K562 (cell line): ENCODE measurements around the gene LTBP4. TPM values are rescaled to one million over a fixed set of nuclear protein-coding genes. Genes with fewer than 3 reads are reported as not detected.

Experiments used
- CCNT2 ChIP-seq: IDR thresholded peaks from 2 replicates; pipeline ENCODE4 v1.6.1; 2011; ENCODE audit warnings: borderline replicate concordance, low read depth, mild to moderate bottlenecking, moderate library complexity, mixed read lengths, low read length; ENCODE audit not compliant: insufficient read length; ENCODE audit errors: extremely low read depth
- CEBPG ChIP-seq, 3 experiments: fragments of 200-800 bp in 1 of 3; sonication (Bioruptor generic) in 1 of 3; sonication (generic) in 1 of 3; formaldehyde crosslinking in 1 of 3; IDR thresholded peaks in 2 of 3; conservative IDR thresholded peaks in 1 of 3; 2 replicates each; pipeline versions ENCODE4 v1.6.1 to v1.8.0; 2016 to 2022; ENCODE audit warnings: missing compliant biosample characterization in 2 of 3, missing genetic modification characterization in 2 of 3, mild to moderate bottlenecking in 1 of 3, missing genetic modification reagents in 1 of 3
- DPF2 ChIP-seq: fragments of 450-650 bp; IDR thresholded peaks from 2 replicates; pipeline ENCODE4 v1.6.1; 2016
- FOXP1 ChIP-seq: sonication (generic); formaldehyde crosslinking; IDR thresholded peaks from 2 replicates; pipeline ENCODE4 v1.8.0; 2022; ENCODE audit warnings: mild to moderate bottlenecking, missing genetic modification reagents
- GABPB2 ChIP-seq: fragments of 250-450 bp; sonication (Bioruptor Pico); conservative IDR thresholded peaks from 2 replicates; pipeline ENCODE4 v1.5.1; 2021; ENCODE audit warnings: mild to moderate bottlenecking
- HMGN3 ChIP-seq: IDR thresholded peaks from 2 replicates; pipeline ENCODE4 v1.6.1; 2011; ENCODE audit warnings: borderline replicate concordance, low read depth, mild to moderate bottlenecking, mixed read lengths, low read length; ENCODE audit not compliant: insufficient read length; ENCODE audit errors: extremely low read depth
- MYC ChIP-seq, 2 experiments: fragments of 250-450 bp in 1 of 2; sonication (Bioruptor Pico) in 1 of 2; IDR thresholded peaks; 2 replicates each; pipeline versions ENCODE4 v1.5.1 to v1.6.1; 2012 to 2021; ENCODE audit warnings: low read depth in 2 of 2, borderline replicate concordance in 1 of 2, improper control_type of control experiment in 1 of 2, low read length in 1 of 2, mild to moderate bottlenecking in 1 of 2, moderate library complexity in 1 of 2
- PHB ChIP-seq: fragments of 250-450 bp; sonication (Bioruptor Pico); IDR thresholded peaks from 2 replicates; pipeline ENCODE4 v1.5.0; 2021
- SP2 ChIP-seq: IDR thresholded peaks from 2 replicates; pipeline ENCODE4 v1.6.1; 2011; ENCODE audit warnings: mild to moderate bottlenecking, low read depth, low read length, moderate library complexity; ENCODE audit not compliant: poor library complexity, severe bottlenecking; ENCODE audit errors: extremely low read depth
- TAF1 ChIP-seq: IDR thresholded peaks from 2 replicates; pipeline ENCODE4 v1.6.1; 2011; ENCODE audit warnings: mild to moderate bottlenecking, low read length, moderate library complexity; ENCODE audit not compliant: insufficient read depth, control insufficient read depth, severe bottlenecking; ENCODE audit errors: extremely low read depth
- polyA plus RNA-seq, 8 experiments: library from polyadenylated mRNA; depleted of rRNA in 4 of 8; stranded (reverse) in 5 of 8; unstranded in 3 of 8; fragments of >200 nt; fragmentation: Nextera tagmentation in 2 of 8; fragmentation: Illumina TruSeq in 1 of 8; extraction: Ambion mirVana in 2 of 8; extraction: Trizol in 1 of 8; gene quantifications; 2 replicates each; pipeline versions ENCODE4 v1.2.1 to v1.2.3, GENCODE V29; 2011 to 2014; ENCODE audit warnings: inconsistent platforms in 1 of 8, missing spikeins in 1 of 8
- total RNA-seq, 7 experiments: library from RNA; depleted of rRNA in 6 of 7; stranded (reverse); fragments of >200 nt in 6 of 7; fragmentation: Illumina TruSeq in 2 of 7; extraction: Trizol in 2 of 7; gene quantifications; 2 replicates each; pipeline versions ENCODE4 v1.2.1 to v1.2.3, GENCODE V29; 2011 to 2021; ENCODE audit warnings: low replicate concordance in 1 of 7

Gene LTBP4
- total and polyA plus RNA-seq, 9 of the 15 experiments (the other 6 are each of a cell fraction or from before 2014, with no cell fraction given): 0.35 to 160 (median 31.6) TPM

GRCh38 chr19:40603389-40604170, 2.4 kb downstream of the LTBP4 start (continued):
- TF ChIP-seq HMGN3: peak; percentile 74
- TF ChIP-seq PHB (CRISPR knock-in tag): no peak
- peak; percentile 23 for TF ChIP-seq TAF1
- peak; percentile 76 for TF ChIP-seq CCNT2
- TF ChIP-seq SP2: no peak
- no peak for TF ChIP-seq GABPB2 (CRISPR knock-in tag)
- TF ChIP-seq DPF2: peak; percentile 14; the same call in 1 of the 2 replicates
- TF ChIP-seq FOXP1 (CRISPR knock-in tag): 0 out of 2 replicates have a peak, but pooled peaks have one; percentile 56
- no peak for TF ChIP-seq CEBPG (CRISPR knock-in tag; IDR thresholded peaks at IDR 0.05)
- no peak for TF ChIP-seq CEBPG (tag; conservative IDR thresholded peaks at IDR 0.05 in 1 of 2, IDR thresholded peaks at IDR 0.05 in 1 of 2)
- TF ChIP-seq MYC (IDR thresholded peaks at IDR 0.05; ENCODE audit: low read depth, low read length): peak; percentile 42; the same call in 1 of the 2 replicates
- no peak; the same call in 1 of the 2 replicates for TF ChIP-seq MYC (CRISPR knock-in tag; IDR thresholded peaks at IDR 0.05; ENCODE audit: borderline replicate concordance, low read depth)
